ENCODE results near the gene MEIS1. TPM values are rescaled to one million over a fixed set of nuclear protein-coding genes. Genes with fewer than 3 reads are reported as not detected.

MEIS1 gene
- total RNA-seq, 1 donor from 2014 or later, result 3.4 TPM

GRCh38 chr2:66460031-66460430 lies 25.1 kb downstream of the MEIS1 start:
- Histone ChIP-seq H3K27ac (ENCODE audit: low read depth, low read length) (no peak overlapping the region), H3K4me3 (ENCODE audit: insufficient read depth, low read depth, low read length) (no peak overlapping the region), H3K4me1 (ENCODE audit: insufficient read depth, low read length) (peaks cover 5% of the 10 kb centered on the region), H4K20me1 (ENCODE audit: insufficient read depth, low read length) (peaks cover 29% of the 10 kb centered on the region), H2AFZ (ENCODE audit: low read depth, low read length) (no peak overlapping the region), H3K4me2 (ENCODE audit: low read length) (no peak overlapping the region), H3K9me3 (ENCODE audit: insufficient read depth, low read depth, low read length) (no peaks in the 10 kb centered on the region), H3K36me3 (ENCODE audit: insufficient read depth, low read length) (peaks cover 5% of the 10 kb centered on the region), H3K27me3 (ENCODE audit: insufficient read depth, low read length) (no peaks in the 10 kb centered on the region), H3K79me2 (ENCODE audit: insufficient read depth, low read length) (peaks cover 13% of the 10 kb centered on the region), H3K9ac (ENCODE audit: low read length) (no peak overlapping the region)
- H3K27me3 Mint-ChIP-seq (ENCODE audit: low read depth, unreplicated experiment), result peaks cover 15% of the 10 kb centered on the region
- no peaks in the 10 kb centered on the region for H3K9me3 Mint-ChIP-seq (ENCODE audit: unreplicated experiment)
- no peak overlapping the region for H3K27ac Mint-ChIP-seq (ENCODE audit: unreplicated experiment)
- H3K36me3 Mint-ChIP-seq (ENCODE audit: low read depth, unreplicated experiment), result no peaks in the 10 kb centered on the region
- no peak overlapping the region for H3K4me3 Mint-ChIP-seq (ENCODE audit: unreplicated experiment)
- FAIRE-seq (no peak), DNase-seq (ENCODE audit: low read depth) (no peak)
- H3K4me1 Mint-ChIP-seq (ENCODE audit: low read depth, unreplicated experiment), result peaks cover 5% of the 10 kb centered on the region
- TF ChIP-seq CTCF (IDR thresholded peaks at IDR 0.05; ENCODE audit: insufficient read depth, low read depth, low read length) (no peak), EZH2 (IDR thresholded peaks at IDR 0.05; ENCODE audit: insufficient read depth, low read length) (no peak)

GRCh38 chr2:66461001-66461663 lies 26.2 kb downstream of the MEIS1 start:
- TF ChIP-seq EZH2 (IDR thresholded peaks at IDR 0.05; ENCODE audit: insufficient read depth, low read length), result no peak
- TF ChIP-seq CTCF (IDR thresholded peaks at IDR 0.05; ENCODE audit: insufficient read depth, low read depth, low read length), result no peak
- Histone ChIP-seq H3K4me1 (ENCODE audit: insufficient read depth, low read length) (peaks cover 5% of the 10 kb centered on the region), H2AFZ (ENCODE audit: low read depth, low read length) (no peak overlapping the region), H3K4me3 (ENCODE audit: insufficient read depth, low read depth, low read length) (no peak overlapping the region), H4K20me1 (ENCODE audit: insufficient read depth, low read length) (peaks cover 29% of the 10 kb centered on the region), H3K79me2 (ENCODE audit: insufficient read depth, low read length) (peaks cover 5% of the 10 kb centered on the region), H3K27me3 (ENCODE audit: insufficient read depth, low read length) (no peaks in the 10 kb centered on the region), H3K9ac (ENCODE audit: low read length) (no peak overlapping the region), H3K4me2 (ENCODE audit: low read length) (no peak overlapping the region), H3K36me3 (ENCODE audit: insufficient read depth, low read length) (peaks cover 8% of the 10 kb centered on the region), H3K9me3 (ENCODE audit: insufficient read depth, low read depth, low read length) (no peaks in the 10 kb centered on the region), H3K27ac (ENCODE audit: low read depth, low read length) (no peak overlapping the region)
- Mint-ChIP-seq H3K9me3 (ENCODE audit: unreplicated experiment) (no peaks in the 10 kb centered on the region), H3K27ac (ENCODE audit: unreplicated experiment) (no peak overlapping the region), H3K4me3 (ENCODE audit: unreplicated experiment) (no peak overlapping the region), H3K36me3 (ENCODE audit: low read depth, unreplicated experiment) (no peaks in the 10 kb centered on the region), H3K4me1 (ENCODE audit: low read depth, unreplicated experiment) (peaks cover 5% of the 10 kb centered on the region), H3K27me3 (ENCODE audit: low read depth, unreplicated experiment) (peaks cover 11% of the 10 kb centered on the region)
- no peak for FAIRE-seq
- DNase-seq (ENCODE audit: low read depth), result no peak

All from astrocyte (in vitro differentiated cells and primary cell).